NCI-H446 (cell line): ENCODE results near the gene SRSF7.

Experiments used
- DNase-seq, 2 experiments: peaks; one replicate each; lab custom pipeline; 2025; lab: John Stamatoyannopoulos, UW

The SRSF7 gene

GRCh38 chr2:38754049-38754448 is 2.9 kb upstream of the SRSF7 start:
- no peak for DNase-seq

GRCh38 chr2:38751596-38752410 is 642 bp upstream of the SRSF7 start:
- DNase-seq, result no peak

- peak in 1 of 2 experiments; percentile 58 for DNase-seq
Measured at GRCh38 chr2:38750011-38750890, 910 bp downstream of the SRSF7 start.

GRCh38 chr2:38748943-38749804 is 2.0 kb downstream of the SRSF7 start:
- no peak for DNase-seq

GRCh38 chr2:38748391-38748790 is 2.8 kb downstream of the SRSF7 start:
- DNase-seq, result no peak

GRCh38 chr2:38747819-38748218 is 3.3 kb downstream of the SRSF7 start:
- DNase-seq, result no peak

GRCh38 chr2:38747007-38747424 is 4.1 kb downstream of the SRSF7 start:
- no peak for DNase-seq

- no peak for DNase-seq
Measured at GRCh38 chr2:38745267-38745666, 5.9 kb downstream of the SRSF7 start.

- no peak for DNase-seq
Measured at GRCh38 chr2:38744399-38744780, 6.8 kb downstream of the SRSF7 start.

GRCh38 chr2:38743672-38744398 is 7.3 kb downstream of the SRSF7 start:
- DNase-seq, result no peak

- no peak for DNase-seq
Measured at GRCh38 chr2:38742797-38743559, 8.2 kb downstream of the SRSF7 start.

GRCh38 chr2:38740851-38741731 is 10.1 kb downstream of the SRSF7 start:
- DNase-seq, result peak in 1 of 2 experiments; percentile 48

- DNase-seq, result no peak
Measured at GRCh38 chr2:38739524-38739923, 11.6 kb downstream of the SRSF7 start.

- no peak for DNase-seq
Measured at GRCh38 chr2:38737925-38738324, 13.2 kb downstream of the SRSF7 start.

- DNase-seq, result peak in 1 of 2 experiments; percentile 24
Measured at GRCh38 chr2:38737000-38737698, 14.0 kb downstream of the SRSF7 start.

- DNase-seq, result no peak
Measured at GRCh38 chr2:38735999-38736320, 15.2 kb downstream of the SRSF7 start.

- DNase-seq, result no peak
Measured at GRCh38 chr2:38734299-38735058, 16.7 kb downstream of the SRSF7 start.

GRCh38 chr2:38733300-38733971 is 17.7 kb downstream of the SRSF7 start:
- DNase-seq, result no peak
